Left lung (tissue), 10 donors: ENCODE results near the gene MYO1F. TPM values are rescaled to one million over a fixed set of nuclear protein-coding genes. Genes with fewer than 3 reads are reported as not detected.

ENCODE experiments used
- ATAC-seq: fragments of 200-7000 bp; cut with Tn5 transposase; one replicate; pipeline ENCODE4 v1.9.1; 2020; ENCODE audit warnings: moderate library complexity
- DNase-seq, 4 donors: peaks; one replicate each; pipeline ENCODE4 v3.0.0-alpha.2; 2013 to 2020
- H3K27ac ChIP-seq, 2 donors: fragments of 200-600 bp; sonication (generic) in 1 of 2; one replicate each; pipeline versions ENCODE4 v1.5.0 to v1.8.0; 2020 to 2021
- H3K27me3 ChIP-seq, 2 donors: fragments of 200-600 bp; sonication (generic) in 1 of 2; one replicate each; pipeline versions ENCODE4 v1.5.0 to v1.8.0; 2020 to 2021
- H3K36me3 ChIP-seq, 2 donors: fragments of 200-600 bp; sonication (generic) in 1 of 2; one replicate each; pipeline versions ENCODE4 v1.5.0 to v1.8.0; 2020 to 2021
- H3K4me1 ChIP-seq, 2 donors: fragments of 200-600 bp; one replicate each; pipeline ENCODE4 v1.8.0; 2021
- H3K4me3 ChIP-seq, 2 donors: fragments of 200-600 bp; sonication (generic) in 1 of 2; one replicate each; pipeline versions ENCODE4 v1.5.0 to v1.8.0; 2020 to 2021; ENCODE audit warnings: mild to moderate bottlenecking in 1 of 2
- H3K9me3 ChIP-seq, 2 donors: fragments of 200-600 bp; sonication (generic) in 1 of 2; one replicate each; pipeline versions ENCODE4 v1.5.0 to v1.8.0; 2020 to 2021
- CTCF ChIP-seq, 2 donors: fragments of 200-600 bp; sonication (generic) in 1 of 2; IDR thresholded peaks; one replicate each; pipeline versions ENCODE4 v1.5.0 to v1.8.0; 2021; ENCODE audit warnings: antibody characterized with exemption in 2 of 2
- intact Hi-C, 2 donors: fragments of 100-400 bp; cut with DNase I; formaldehyde crosslinking; loops; one replicate each; pipeline versions ENCODE4 v1.11.2 to v1.14.2; 2022
- polyA plus RNA-seq, 6 donors: library from polyadenylated mRNA; unstranded; fragments of 120-200 nt; gene quantifications; one replicate each; pipeline ENCODE4 v1.2.1, GENCODE V29; 2013; ENCODE audit not compliant: insufficient read length in 6 of 6
- total RNA-seq, 2 donors: library from RNA; stranded (reverse); fragmentation: NEBNext Ultra II Directional; extraction: Animal tissue kit (Norgen Biotek cat#: 25700); gene quantifications; one replicate each; pipeline ENCODE4 v1.2.1, GENCODE V29; 2021
- donor health status: DM: no; HTN: yes; CAD: no.
- donor health status: DM: no; HTN: no; CAD: no.

Gene MYO1F
- total and polyA plus RNA-seq, 8 donors, result 11.3 to 161 (median 13.8) TPM

DNA sequence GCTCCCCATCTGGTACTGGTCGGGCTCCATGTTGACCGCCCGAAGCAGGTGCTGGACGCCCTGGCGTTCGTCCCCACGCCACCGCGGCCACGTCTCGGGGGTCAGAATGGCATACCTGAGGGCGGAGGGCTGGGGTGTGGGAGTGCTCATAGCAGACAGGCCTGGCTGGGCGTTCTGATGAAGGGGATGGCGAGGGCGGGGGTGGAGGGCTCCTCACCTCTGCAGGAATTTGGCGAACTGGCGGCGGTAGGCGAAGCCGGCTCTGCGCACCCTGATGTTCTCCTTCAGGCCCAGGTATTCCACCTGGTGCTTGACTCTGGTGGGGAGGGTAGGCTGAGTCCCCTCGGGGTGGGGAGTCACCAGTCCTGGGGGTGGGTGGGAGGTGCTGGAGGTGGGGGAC, 41.0 kb downstream of the MYO1F start:
- Histone ChIP-seq H3K9me3 (no peaks in the 10 kb centered on the region), H3K36me3 (peaks cover 0 to 86% of the 10 kb centered on the region in 2 donors), H3K27me3 (no peaks in the 10 kb centered on the region), H3K4me1 (peaks cover 0 to 13% of the 10 kb centered on the region in 2 donors), H3K4me3 (no peak overlapping the region), H3K27ac (no peak overlapping the region)
- ATAC-seq, result no peak
- TF ChIP-seq CTCF (IDR thresholded peaks at IDR 0.05), result no peak
- DNase-seq, result no peak
- intact Hi-C loops, result no loop called here

DNA sequence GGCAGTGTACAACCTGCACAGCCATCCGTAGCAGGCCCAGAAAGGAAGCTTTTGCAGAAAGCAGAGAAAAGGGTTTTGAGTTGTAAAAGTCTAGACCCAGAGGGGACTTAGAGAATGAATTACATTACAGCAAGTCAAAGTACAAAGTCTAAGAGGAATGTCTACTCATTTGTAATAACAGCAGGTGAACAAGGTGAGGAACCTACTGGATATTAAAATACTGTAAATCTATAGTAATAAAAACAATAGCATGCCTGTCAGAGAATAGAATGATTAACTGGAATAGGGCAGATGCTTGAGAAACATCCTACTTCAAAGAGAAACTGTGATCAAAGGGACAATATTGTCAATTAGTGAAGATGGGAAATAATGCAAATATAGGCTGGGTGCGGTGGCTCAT, 45.0 kb downstream of the MYO1F start:
- no peak overlapping the region for H3K27ac ChIP-seq
- TF ChIP-seq CTCF (IDR thresholded peaks at IDR 0.05), result no peak
- no peaks in the 10 kb centered on the region for H3K27me3 ChIP-seq
- no peak for DNase-seq
- no peak for ATAC-seq
- intact Hi-C loops, result no loop called here
- H3K4me1 ChIP-seq, result no peaks in the 10 kb centered on the region
- peaks cover 0 to 96% of the 10 kb centered on the region in 2 donors for H3K36me3 ChIP-seq
- H3K4me3 ChIP-seq, result no peak overlapping the region
- no peaks in the 10 kb centered on the region for H3K9me3 ChIP-seq

DNA sequence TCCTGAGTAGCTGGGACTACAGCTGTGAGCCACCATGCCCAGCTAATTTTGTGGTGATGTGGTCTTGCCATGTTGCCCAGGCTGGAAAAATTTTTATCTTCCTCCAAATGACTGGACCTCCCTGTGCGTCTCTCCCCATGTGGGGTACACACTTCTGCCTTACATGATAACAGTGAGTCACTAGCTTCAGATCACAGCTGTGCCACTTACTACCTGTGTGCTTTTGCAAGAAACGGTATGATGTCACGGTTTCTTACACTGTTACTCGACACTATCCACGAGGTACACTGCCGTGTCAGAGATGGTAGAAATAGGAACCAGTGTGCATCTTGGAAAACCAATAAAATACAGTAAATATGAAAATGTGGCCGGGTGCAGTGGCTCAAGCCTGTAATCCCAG, 45.8 kb downstream of the MYO1F start:
- TF ChIP-seq CTCF (IDR thresholded peaks at IDR 0.05), result no peak
- intact Hi-C loops, result no loop called here
- Histone ChIP-seq H3K27ac (no peak overlapping the region), H3K27me3 (no peaks in the 10 kb centered on the region), H3K4me3 (no peak overlapping the region), H3K9me3 (no peaks in the 10 kb centered on the region), H3K4me1 (no peaks in the 10 kb centered on the region), H3K36me3 (peaks cover 0 to 97% of the 10 kb centered on the region in 2 donors)
- ATAC-seq (no peak), DNase-seq (no peak)

DNA sequence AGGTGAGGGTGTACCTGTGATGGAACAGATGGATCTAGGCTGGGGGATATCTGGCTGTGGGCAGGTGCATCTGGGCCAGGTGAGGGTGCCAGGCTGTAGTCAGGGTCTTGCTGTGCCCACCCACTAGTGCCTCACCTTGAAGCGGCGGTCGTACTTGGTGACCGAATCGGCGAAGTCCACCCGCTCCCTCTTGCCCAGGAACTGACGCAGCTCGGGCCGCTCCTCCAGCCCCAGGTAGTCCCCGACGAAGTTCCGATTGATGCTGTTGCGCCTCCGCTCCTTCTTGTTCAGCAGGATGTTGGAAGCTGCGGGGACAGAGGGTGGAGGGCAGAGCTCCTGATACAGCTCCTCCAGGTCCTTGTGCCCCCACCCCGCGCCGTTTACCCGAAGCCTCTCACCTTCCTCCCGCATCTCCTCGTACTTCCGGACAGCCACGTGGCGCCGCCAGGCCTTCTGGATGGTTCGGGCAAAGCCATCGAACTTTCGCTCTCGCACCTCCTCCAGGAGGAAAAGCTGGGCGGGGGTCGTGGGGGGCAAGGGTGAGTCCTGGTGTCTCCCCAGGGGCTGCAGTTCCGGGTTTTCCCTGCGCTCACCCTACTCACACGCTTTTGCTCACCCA, 47.1 kb downstream of the MYO1F start:
- Histone ChIP-seq H3K27me3 (no peaks in the 10 kb centered on the region), H3K27ac (no peak overlapping the region), H3K4me1 (no peaks in the 10 kb centered on the region), H3K4me3 (no peak overlapping the region), H3K9me3 (no peaks in the 10 kb centered on the region), H3K36me3 (peaks cover 0 to 97% of the 10 kb centered on the region in 2 donors)
- no peak for ATAC-seq
- intact Hi-C loops, result no loop called here
- no peak for TF ChIP-seq CTCF (IDR thresholded peaks at IDR 0.05)
- peak in 1 of 4 donors; percentile 76 for DNase-seq

- peaks cover 0 to 97% of the 10 kb centered on the region in 2 donors for H3K36me3 ChIP-seq
- ATAC-seq (no peak), DNase-seq (no peak)
- intact Hi-C loops, result no loop called here
- no peak overlapping the region for H3K27ac ChIP-seq
- no peak for TF ChIP-seq CTCF (IDR thresholded peaks at IDR 0.05)
- H3K4me3 ChIP-seq, result no peak overlapping the region
- H3K27me3 ChIP-seq, result no peaks in the 10 kb centered on the region
- no peaks in the 10 kb centered on the region for H3K9me3 ChIP-seq
- H3K4me1 ChIP-seq, result no peaks in the 10 kb centered on the region
Observed at GRCh38 chr19:8529369-8530006, 47.8 kb downstream of the MYO1F start.
